Cardiac muscle cell (in vitro differentiated cells and primary cell): Measurements from ENCODE around the gene TWNK. TPM values are rescaled to one million over a fixed set of nuclear protein-coding genes. Genes with fewer than 3 reads are reported as not detected.

Experiments
- DNase-seq, 2 donors: peaks; one replicate each; pipeline versions ENCODE4 v3.0.0 to v3.0.0-alpha.2; 2010 to 2017; ENCODE audit warnings: low read depth in 1 of 2, low spot score in 1 of 2
- H3K27ac ChIP-seq: fragments of 200-600 bp; sonication (generic); 2 replicates; pipeline ENCODE4 v1.5.1; 2016
- H3K27me3 ChIP-seq: fragments of 200-600 bp; sonication (generic); 2 replicates; pipeline ENCODE4 v1.6.0; 2016; ENCODE audit warnings: control low read depth
- H3K36me3 ChIP-seq: fragments of 200-600 bp; sonication (generic); 2 replicates; pipeline ENCODE4 v1.5.1; 2016; ENCODE audit warnings: control low read depth
- H3K4me1 ChIP-seq: fragments of 200-600 bp; sonication (generic); 2 replicates; pipeline ENCODE4 v1.8.1; 2017; ENCODE audit warnings: low read depth, mild to moderate bottlenecking, mixed run types
- H3K4me3 ChIP-seq: fragments of 200-600 bp; sonication (generic); 2 replicates; pipeline ENCODE4 v1.5.1; 2016; ENCODE audit warnings: mild to moderate bottlenecking
- H3K9me3 ChIP-seq: fragments of 200-600 bp; sonication (generic); 2 replicates; pipeline ENCODE4 v1.5.1; 2017; ENCODE audit warnings: low read depth, mild to moderate bottlenecking, control low read depth
- CTCF ChIP-seq: IDR thresholded peaks from 2 replicates; pipeline ENCODE4 v1.5.1; 2012; ENCODE audit warnings: low read depth, mild to moderate bottlenecking, low read length
- polyA plus RNA-seq: library from polyadenylated mRNA; unstranded; fragments of >200 nt; fragmentation: Nextera tagmentation; extraction: Ambion mirVana; gene quantifications from 2 replicates; pipeline ENCODE4 v1.2.1, GENCODE V29; 2016
- total RNA-seq: library from RNA; depleted of rRNA; stranded (reverse); fragments of >200 nt; gene quantifications from 2 replicates; pipeline ENCODE4 v1.2.3, GENCODE V29; 2016

The TWNK gene
- total and polyA plus RNA-seq, 2 experiments from 2014 or later: 6.9 to 7.6 TPM

GRCh38 chr10:100998991-100999741 lies 11.8 kb downstream of the TWNK start:
- TF ChIP-seq CTCF: peak; percentile 78
- Histone ChIP-seq H3K4me1 (peaks cover 14% of the 10 kb centered on the region), H3K27me3 (no peaks in the 10 kb centered on the region), H3K36me3 (peaks cover 12% of the 10 kb centered on the region), H3K9me3 (no peaks in the 10 kb centered on the region), H3K27ac (peak overlapping the region; percentile 99), H3K4me3 (peak overlapping the region; percentile 73)
- peak; percentile 84 to 86 for DNase-seq

DNA sequence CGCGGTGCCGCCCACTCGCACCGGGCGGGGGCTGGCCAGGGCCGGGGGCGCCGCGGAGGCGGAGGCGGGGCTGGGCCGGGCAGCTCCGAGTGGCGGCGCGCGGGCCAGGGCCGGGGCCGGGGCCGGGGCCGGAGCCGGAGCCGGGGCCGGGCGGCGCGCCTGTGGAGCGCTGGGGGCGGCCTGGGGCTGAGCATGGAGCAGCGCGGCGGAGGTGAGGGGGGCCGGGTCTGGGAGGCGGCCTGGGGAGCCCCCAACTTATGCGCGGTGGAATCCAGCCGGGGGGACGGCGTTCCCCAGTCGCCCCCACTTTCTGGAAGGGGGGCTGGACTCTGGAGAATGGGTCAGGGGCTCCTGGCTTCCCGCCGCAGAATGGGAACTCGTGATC lies 12.4 kb downstream of the TWNK start, which contains the start of gene LZTS2:
LZTS2 (plus strand) TSS at position 67 of the 385 bp plus-strand sequence. CDS start 2,731 bp downstream, outside the sequence.
- no peak for TF ChIP-seq CTCF
- H3K27me3 ChIP-seq: no peaks in the 10 kb centered on the region
- no peak for DNase-seq
- peaks cover 14% of the 10 kb centered on the region for H3K4me1 ChIP-seq
- peak within 1 kb of the TSS; percentile 99 for H3K27ac ChIP-seq
- H3K36me3 ChIP-seq: peaks cover 18% of the 10 kb centered on the region
- peak within 1 kb of the TSS; percentile 73 for H3K4me3 ChIP-seq
- no peaks in the 10 kb centered on the region for H3K9me3 ChIP-seq

DNA sequence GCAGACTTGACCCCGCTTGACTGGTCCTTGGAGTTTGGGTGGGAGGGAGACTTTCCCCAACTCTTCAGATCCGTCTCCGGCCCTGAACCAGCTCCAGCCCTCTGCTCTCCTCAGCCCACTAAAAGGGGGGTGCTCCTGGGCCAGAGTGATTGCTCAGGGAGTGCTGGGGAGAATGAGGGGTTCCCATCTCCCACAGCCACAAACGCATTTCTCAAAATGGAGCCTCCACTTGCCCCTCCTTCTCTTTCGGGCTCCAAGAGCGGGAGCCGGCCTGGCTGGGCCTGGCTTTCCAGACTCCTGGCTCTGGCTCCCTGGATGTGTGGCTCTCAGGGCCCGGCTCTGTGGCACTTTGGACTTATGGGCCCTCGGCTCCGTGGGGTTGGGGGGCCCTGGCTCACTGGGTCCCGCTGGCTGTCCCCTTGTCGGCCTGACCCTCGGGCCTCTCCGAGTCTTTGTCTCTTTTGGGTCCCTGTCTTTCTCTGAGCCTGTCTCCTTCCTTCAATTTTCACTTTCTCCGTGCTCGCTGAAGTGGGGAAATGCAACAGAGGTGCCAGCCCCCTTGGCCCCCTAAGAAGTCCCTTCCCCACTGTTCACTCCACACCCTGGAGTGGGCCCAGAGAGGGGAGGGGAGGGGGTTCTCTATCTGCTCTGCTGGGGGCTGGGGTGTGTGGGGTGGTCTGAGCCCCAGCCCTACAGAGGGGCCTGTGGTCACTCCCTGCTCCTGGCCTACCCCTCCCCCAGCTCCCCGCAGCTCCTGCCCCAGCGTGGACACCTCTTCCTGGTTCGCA lies 13.0 kb downstream of the TWNK start:
- Histone ChIP-seq H3K4me3 (peak overlapping the region; percentile 73), H3K4me1 (peaks cover 14% of the 10 kb centered on the region), H3K36me3 (peaks cover 23% of the 10 kb centered on the region), H3K27ac (peak overlapping the region; percentile 99), H3K9me3 (no peaks in the 10 kb centered on the region), H3K27me3 (no peaks in the 10 kb centered on the region)
- TF ChIP-seq CTCF: no peak
- DNase-seq: peak in 1 of 2 donors; percentile 55

- no peaks in the 10 kb centered on the region for H3K27me3 ChIP-seq
- H3K4me1 ChIP-seq: peaks cover 14% of the 10 kb centered on the region
- peak overlapping the region; percentile 73 for H3K4me3 ChIP-seq
- TF ChIP-seq CTCF: no peak
- H3K27ac ChIP-seq: peak overlapping the region; percentile 99
- H3K36me3 ChIP-seq: peaks cover 31% of the 10 kb centered on the region
- H3K9me3 ChIP-seq: no peaks in the 10 kb centered on the region
- peak; percentile 21 to 92 for DNase-seq
Observed at GRCh38 chr10:101000915-101001658, 13.7 kb downstream of the TWNK start.

GRCh38 chr10:101001659-101002035 lies 14.3 kb downstream of the TWNK start:
- H3K4me1 ChIP-seq: peaks cover 10% of the 10 kb centered on the region
- peak overlapping the region; percentile 5 for H3K27ac ChIP-seq
- H3K27me3 ChIP-seq: no peaks in the 10 kb centered on the region
- no peaks in the 10 kb centered on the region for H3K9me3 ChIP-seq
- no peak for TF ChIP-seq CTCF
- no peak for DNase-seq
- H3K4me3 ChIP-seq: no peak overlapping the region
- H3K36me3 ChIP-seq: peaks cover 37% of the 10 kb centered on the region
